Natural killer cell (primary cell): ENCODE measurements around the gene DHRS2. TPM values are rescaled to one million over a fixed set of nuclear protein-coding genes. Genes with fewer than 3 reads are reported as not detected.
"Not testable (repeated sequence)": the region's sequence is repeated elsewhere in the genome, so short reads cannot be mapped to it uniquely, and the experiment has no call there.

Source experiments
- ATAC-seq, 3 donors: fragments of 150-1000 bp in 2 of 3; fragments of 200-7000 bp in 1 of 3; cut with Tn5 transposase; 1 replicate in 1 of 3; 2 replicates in 2 of 3; pipeline ENCODE4 v1.10.0; 2021; ENCODE audit warnings: mild to moderate bottlenecking in 2 of 3, moderate library complexity in 2 of 3
- DNase-seq, 2 donors: peaks; one replicate each; pipeline versions ENCODE4 v3.0.0 to v3.0.0-alpha.2; 2013 to 2021; ENCODE audit warnings: mixed read lengths in 1 of 2
- H3K27ac ChIP-seq: one replicate; pipeline ENCODE4 v1.5.1; 2013; ENCODE audit warnings: mild to moderate bottlenecking, low read length
- H3K27me3 ChIP-seq: one replicate; pipeline ENCODE4 v1.6.1; 2013; ENCODE audit warnings: low read length; ENCODE audit not compliant: control insufficient read depth, insufficient read depth
- H3K36me3 ChIP-seq: one replicate; pipeline ENCODE4 v1.6.1; 2013; ENCODE audit warnings: low read length; ENCODE audit not compliant: control insufficient read depth, insufficient read depth
- H3K4me1 ChIP-seq: one replicate; pipeline ENCODE4 v1.6.1; 2013; ENCODE audit warnings: low read length; ENCODE audit not compliant: control insufficient read depth, insufficient read depth
- H3K4me3 ChIP-seq: one replicate; pipeline ENCODE4 v1.5.1; 2013; ENCODE audit warnings: low read length
- H3K9me3 ChIP-seq: one replicate; pipeline ENCODE4 v1.6.1; 2013; ENCODE audit warnings: low read length; ENCODE audit not compliant: control insufficient read depth, insufficient read depth
- H3K27ac Mint-ChIP-seq, 2 donors: one replicate each; pipeline ENCODE4 v1.8.0; 2022; ENCODE audit warnings: mild to moderate bottlenecking in 2 of 2, mixed read lengths in 2 of 2, moderate library complexity in 1 of 2
- H3K27me3 Mint-ChIP-seq, 2 donors: one replicate each; pipeline ENCODE4 v1.8.0; 2022; ENCODE audit warnings: low read depth in 2 of 2, mixed read lengths in 2 of 2
- H3K36me3 Mint-ChIP-seq: one replicate; pipeline ENCODE4 v1.8.0; 2022; ENCODE audit warnings: mixed read lengths
- H3K4me1 Mint-ChIP-seq, 2 donors: one replicate each; pipeline ENCODE4 v1.8.0; 2022; ENCODE audit warnings: mixed read lengths in 2 of 2
- H3K4me3 Mint-ChIP-seq: one replicate; pipeline ENCODE4 v1.8.0; 2022; ENCODE audit warnings: mild to moderate bottlenecking, moderate library complexity, mixed read lengths
- H3K9me3 Mint-ChIP-seq, 2 donors: one replicate each; pipeline ENCODE4 v1.8.0; 2022; ENCODE audit warnings: mixed read lengths in 2 of 2
- WGBS: methylation state at CpG from one replicate; pipeline ENCODE4 v1.1.7; 2013; ENCODE audit warnings: missing lambda C conversion rate; ENCODE audit not compliant: insufficient coverage; 5-methylcytosine and 5-hydroxymethylcytosine counted together
- intact Hi-C: fragments of 100-400 bp; cut with micrococcal nuclease; formaldehyde crosslinking; loops from one replicate; pipeline ENCODE4 v1.14.2; 2022
- total RNA-seq, 4 donors: library from RNA; stranded (reverse); fragments of 120-200 nt in 1 of 4; gene quantifications; one replicate each; pipeline versions ENCODE4 v1.2.3 to v1.2.4, GENCODE V29; 2013 to 2022
- TF ChIP-seq, protein P1 (sequence below): fragments of 200-600 bp; IDR thresholded peaks from one replicate; pipeline ENCODE4 v1.8.0; 2022; ENCODE audit warnings: antibody characterized with exemption

The DHRS2 gene
- total RNA-seq, 3 donors from 2014 or later (not counting 1 experiment from before 2014, with no cell fraction given): 0.50 TPM; not detected in 2

DNA sequence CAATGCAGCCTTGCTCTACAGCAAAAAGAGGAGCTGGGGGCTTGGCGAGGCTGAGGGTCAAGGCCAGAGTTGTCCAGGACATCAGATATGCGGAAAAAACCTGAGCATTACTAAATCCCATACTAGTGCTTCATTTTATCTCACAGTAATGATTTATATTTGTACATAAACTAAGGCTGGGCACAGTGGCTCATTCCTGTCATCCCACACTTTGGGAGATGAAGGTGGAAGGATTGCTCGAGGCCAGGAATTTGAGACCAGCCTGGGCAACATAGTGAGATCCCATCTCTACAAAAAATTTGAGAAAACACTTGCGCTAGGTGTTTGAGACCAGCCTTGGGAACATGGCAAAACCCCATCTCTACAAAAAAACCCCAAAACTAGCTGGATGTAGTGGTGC, 46.0 kb upstream of the DHRS2 start:
- Mint-ChIP-seq H3K27ac (no peak overlapping the region), H3K27me3 (peaks cover 11 to 25% of the 10 kb centered on the region in 2 donors), H3K36me3 (no peaks in the 10 kb centered on the region), H3K4me3 (no peak overlapping the region), H3K4me1 (peaks cover 10% of the 10 kb centered on the region in 2 donors), H3K9me3 (no peaks in the 10 kb centered on the region)
- TF ChIP-seq, protein P1, sequence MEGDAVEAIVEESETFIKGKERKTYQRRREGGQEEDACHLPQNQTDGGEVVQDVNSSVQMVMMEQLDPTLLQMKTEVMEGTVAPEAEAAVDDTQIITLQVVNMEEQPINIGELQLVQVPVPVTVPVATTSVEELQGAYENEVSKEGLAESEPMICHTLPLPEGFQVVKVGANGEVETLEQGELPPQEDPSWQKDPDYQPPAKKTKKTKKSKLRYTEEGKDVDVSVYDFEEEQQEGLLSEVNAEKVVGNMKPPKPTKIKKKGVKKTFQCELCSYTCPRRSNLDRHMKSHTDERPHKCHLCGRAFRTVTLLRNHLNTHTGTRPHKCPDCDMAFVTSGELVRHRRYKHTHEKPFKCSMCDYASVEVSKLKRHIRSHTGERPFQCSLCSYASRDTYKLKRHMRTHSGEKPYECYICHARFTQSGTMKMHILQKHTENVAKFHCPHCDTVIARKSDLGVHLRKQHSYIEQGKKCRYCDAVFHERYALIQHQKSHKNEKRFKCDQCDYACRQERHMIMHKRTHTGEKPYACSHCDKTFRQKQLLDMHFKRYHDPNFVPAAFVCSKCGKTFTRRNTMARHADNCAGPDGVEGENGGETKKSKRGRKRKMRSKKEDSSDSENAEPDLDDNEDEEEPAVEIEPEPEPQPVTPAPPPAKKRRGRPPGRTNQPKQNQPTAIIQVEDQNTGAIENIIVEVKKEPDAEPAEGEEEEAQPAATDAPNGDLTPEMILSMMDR: no peak
- Histone ChIP-seq H3K9me3 (no peaks in the 10 kb centered on the region), H3K4me3 (no peak overlapping the region), H3K4me1 (peaks cover 8% of the 10 kb centered on the region), H3K27me3 (no peaks in the 10 kb centered on the region), H3K36me3 (no peaks in the 10 kb centered on the region), H3K27ac (no peak overlapping the region)
- ATAC-seq (no peak), DNase-seq (no peak)
- 87% methylated on average over 3 of the region's 4 CpGs for WGBS
- intact Hi-C loops: no loop called here

DNA sequence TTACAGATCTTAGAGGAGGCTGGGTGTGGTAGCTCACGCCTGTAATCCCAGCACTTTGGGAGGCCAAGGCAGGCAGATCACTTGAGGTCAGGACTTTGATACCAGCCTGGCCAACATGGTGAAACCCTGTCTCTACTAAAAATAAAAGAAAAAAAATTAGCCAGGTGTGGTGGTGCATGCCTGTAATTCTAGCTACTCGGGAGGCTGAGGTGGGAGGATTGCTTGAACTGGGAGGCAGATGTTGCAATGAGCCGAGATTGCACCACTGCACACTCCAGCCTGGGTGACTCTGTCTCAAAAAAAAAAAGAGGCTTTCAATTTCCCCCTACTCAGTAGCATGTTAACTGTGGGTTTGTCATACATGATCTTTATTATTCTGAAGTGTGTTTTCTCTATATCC, 42.0 kb upstream of the DHRS2 start:
- H3K9me3 ChIP-seq, H3K4me1 Mint-ChIP-seq, H3K4me3 Mint-ChIP-seq, H3K9me3 Mint-ChIP-seq, H3K36me3 Mint-ChIP-seq, ATAC-seq, H3K36me3 ChIP-seq, H3K4me1 ChIP-seq, DNase-seq, H3K27ac Mint-ChIP-seq, H3K4me3 ChIP-seq, H3K27me3 ChIP-seq, H3K27ac ChIP-seq, intact Hi-C loops: not testable (repeated sequence)
- H3K27me3 Mint-ChIP-seq: peaks cover 0 to 12% of the 10 kb centered on the region in 2 donors
- WGBS: 85% methylated on average over 3 of the region's 3 CpGs

DNA sequence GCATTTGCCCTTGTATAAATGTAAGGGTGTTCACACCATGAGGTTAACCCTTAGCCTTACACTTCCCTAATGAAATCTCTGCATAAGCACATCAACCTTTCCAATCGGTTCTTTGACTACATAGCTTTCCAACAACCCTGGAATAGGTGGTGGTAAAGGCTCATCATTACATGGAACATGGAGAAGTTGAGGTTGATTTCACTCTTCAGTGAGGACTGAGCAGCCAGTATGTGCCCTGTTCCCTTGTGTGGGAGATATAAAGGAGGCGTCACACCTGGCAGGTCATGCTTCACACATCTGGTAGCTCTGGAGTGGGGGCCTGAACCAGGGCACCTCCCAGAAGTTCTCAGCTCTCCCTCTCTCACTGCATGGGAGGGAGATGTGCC, 35.8 kb upstream of the DHRS2 start:
- no peaks in the 10 kb centered on the region for H3K36me3 Mint-ChIP-seq
- Histone ChIP-seq H3K4me3 (no peak overlapping the region), H3K36me3 (no peaks in the 10 kb centered on the region), H3K27me3 (no peaks in the 10 kb centered on the region), H3K27ac (no peak overlapping the region), H3K9me3 (no peaks in the 10 kb centered on the region), H3K4me1 (no peaks in the 10 kb centered on the region)
- ATAC-seq (no peak), DNase-seq (no peak)
- TF ChIP-seq, protein P1: no peak
- peaks cover 0 to 8% of the 10 kb centered on the region in 2 donors for H3K27me3 Mint-ChIP-seq
- H3K27ac Mint-ChIP-seq: no peak overlapping the region
- H3K4me3 Mint-ChIP-seq: no peak overlapping the region
- intact Hi-C loops: no loop called here
- 89% methylated on average over 1 of the region's 2 CpGs for WGBS
- no peaks in the 10 kb centered on the region for H3K9me3 Mint-ChIP-seq
- no peaks in the 10 kb centered on the region for H3K4me1 Mint-ChIP-seq

DNA sequence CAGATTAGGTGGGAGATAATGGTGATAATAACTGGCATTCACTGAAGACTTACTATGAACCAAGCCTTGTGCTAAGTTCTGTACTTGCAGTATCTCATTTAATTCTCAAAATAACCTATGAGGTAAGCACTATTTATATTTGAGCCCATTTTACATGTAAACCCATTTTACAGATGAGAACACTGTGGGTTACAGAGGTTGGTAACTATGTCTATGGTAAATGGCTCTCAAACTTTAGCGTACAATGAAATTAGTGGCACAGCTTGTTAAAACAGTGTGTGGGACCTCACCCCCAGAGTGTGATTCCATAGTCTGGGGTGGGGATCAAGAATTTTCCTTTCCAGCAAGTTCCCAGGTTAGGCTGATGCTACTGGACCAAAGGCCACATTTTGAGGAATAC, 35.4 kb upstream of the DHRS2 start:
- intact Hi-C loops: no loop called here
- peaks cover 0 to 8% of the 10 kb centered on the region in 2 donors for H3K27me3 Mint-ChIP-seq
- Histone ChIP-seq H3K27me3 (no peaks in the 10 kb centered on the region), H3K36me3 (no peaks in the 10 kb centered on the region), H3K4me3 (no peak overlapping the region), H3K9me3 (no peaks in the 10 kb centered on the region), H3K4me1 (no peaks in the 10 kb centered on the region), H3K27ac (no peak overlapping the region)
- 100% methylated on average over 1 of the region's 1 CpG for WGBS
- DNase-seq (no peak), ATAC-seq (no peak)
- H3K4me1 Mint-ChIP-seq: no peaks in the 10 kb centered on the region
- TF ChIP-seq, protein P1: no peak
- no peaks in the 10 kb centered on the region for H3K9me3 Mint-ChIP-seq
- H3K36me3 Mint-ChIP-seq: no peaks in the 10 kb centered on the region
- no peak overlapping the region for H3K4me3 Mint-ChIP-seq
- H3K27ac Mint-ChIP-seq: no peak overlapping the region
